HepG2 (cell line): ENCODE results near the gene PYGL. TPM values are rescaled to one million over a fixed set of nuclear protein-coding genes. Genes with fewer than 3 reads are reported as not detected.

Experiments
- ATAC-seq: fragments of 200-7000 bp; cut with Tn5 transposase; 3 replicates; pipeline ENCODE4 v1.9.1; 2020; ENCODE audit warnings: mild to moderate bottlenecking, moderate library complexity
- BruUV-seq: library from RNA; stranded (reverse); fragments of 400-500 nt; replicated peaks from 2 replicates; lab custom pipeline; 2021; lab: Mats Ljungman, UMichigan
- CTCF ChIA-PET: fragments of 300-600 bp; formaldehyde crosslinking; extraction: SDS; loops from one replicate; lab custom pipeline; 2021; ENCODE audit warnings: low total read pairs, inconsistent platforms, low intra/inter-chr PET ratio; lab: Yijun Ruan, JAX
- POLR2A ChIA-PET: fragments of 350-600 bp; sonication (Branson Sonifier 250); formaldehyde crosslinking; loops from one replicate; lab custom pipeline; 2020; ENCODE audit warnings: antibody characterized with exemption, inconsistent platforms; lab: Yijun Ruan, JAX
- DNase-seq: peaks from one replicate; pipeline ENCODE4 v3.0.0-alpha.2; 2015; ENCODE audit warnings: low spot score
- FAIRE-seq: peaks from 3 replicates; lab custom pipeline; 2011; peaks lifted over from hg19 to GRCh38; lab: Jason Lieb, UNC
- H2AFZ ChIP-seq: one replicate; pipeline ENCODE4 v1.6.1; 2011; ENCODE audit warnings: low read length, inconsistent platforms
- H3K27ac ChIP-seq: fragments of 300-600 bp; 3 replicates; pipeline ENCODE4 v1.8.0; 2011; ENCODE audit warnings: mixed run types, mild to moderate bottlenecking, mixed read lengths, low read length, inconsistent platforms; ENCODE audit not compliant: insufficient read depth; ENCODE audit errors: extremely low read length
- H3K27me3 ChIP-seq, 2 experiments: fragments of 200-600 bp in 1 of 2; 2 replicates in 1 of 2; 3 replicates in 1 of 2; pipeline versions ENCODE4 v1.6.0 to v1.8.0; 2011; ENCODE audit warnings: low read length in 2 of 2, mild to moderate bottlenecking in 2 of 2, moderate library complexity in 2 of 2, inconsistent platforms in 1 of 2; ENCODE audit not compliant: insufficient read depth in 2 of 2, control insufficient read depth in 1 of 2
- H3K36me3 ChIP-seq, 2 experiments: fragments of 200-600 bp in 1 of 2; replicated peaks in 1 of 2; 2 replicates in 1 of 2; 3 replicates in 1 of 2; pipeline versions ENCODE4 v1.5.1 to v1.8.0; 2011; ENCODE audit warnings: low read length in 2 of 2, inconsistent platforms in 1 of 2; ENCODE audit not compliant: insufficient read depth in 2 of 2, control insufficient read depth in 1 of 2
- H3K4me1 ChIP-seq: 2 replicates; pipeline ENCODE4 v1.5.1; 2012; ENCODE audit warnings: low read length, inconsistent platforms; ENCODE audit not compliant: insufficient read depth
- H3K4me2 ChIP-seq: 2 replicates; pipeline ENCODE4 v1.6.0; 2011; ENCODE audit warnings: low read depth, low read length, inconsistent platforms
- H3K4me3 ChIP-seq, 3 experiments: fragments of 200-600 bp in 1 of 3; sonication (generic), shearing (Covaris generic) in 1 of 3; replicated peaks in 1 of 3; 2 replicates each; pipeline ENCODE4 v1.5.1; 2011 to 2016; ENCODE audit warnings: low read length in 3 of 3, inconsistent platforms in 2 of 3, low read depth in 2 of 3, mild to moderate bottlenecking in 2 of 3, control low read depth in 1 of 3, mixed read lengths in 1 of 3; ENCODE audit not compliant: insufficient read depth in 1 of 3
- H3K79me2 ChIP-seq: one replicate; pipeline ENCODE4 v1.6.1; 2011; ENCODE audit warnings: low read length, inconsistent platforms; ENCODE audit not compliant: insufficient read depth
- H3K9ac ChIP-seq: 2 replicates; pipeline ENCODE4 v1.6.0; 2011; ENCODE audit warnings: mild to moderate bottlenecking, low read depth, low read length, inconsistent platforms; ENCODE audit not compliant: insufficient read depth
- H3K9me3 ChIP-seq: 2 replicates; pipeline ENCODE4 v1.5.1; 2012; ENCODE audit warnings: mild to moderate bottlenecking, low read length
- H4K20me1 ChIP-seq: 2 replicates; pipeline ENCODE4 v1.6.0; 2011; ENCODE audit warnings: inconsistent platforms, mild to moderate bottlenecking, low read length, moderate library complexity; ENCODE audit not compliant: insufficient read depth
- AHR ChIP-seq: IDR thresholded peaks from 2 replicates; pipeline ENCODE4 v1.6.1; 2018; ENCODE audit warnings: missing genetic modification reagents, missing compliant biosample characterization
- ATF4 ChIP-seq, 2 experiments: fragments of 450-650 bp in 1 of 2; sonication (generic) in 1 of 2; formaldehyde crosslinking; IDR thresholded peaks; 2 replicates each; pipeline versions ENCODE4 v1.5.0 to v1.8.0; 2020 to 2022; ENCODE audit warnings: mild to moderate bottlenecking in 1 of 2, missing genetic modification reagents in 1 of 2
- CENPT ChIP-seq: sonication (generic); formaldehyde crosslinking; IDR thresholded peaks from 2 replicates; pipeline ENCODE4 v1.8.0; 2022; ENCODE audit warnings: low read depth, mild to moderate bottlenecking, moderate library complexity, missing genetic modification reagents
- GATA4 ChIP-seq: sonication (generic); IDR thresholded peaks from 2 replicates; pipeline ENCODE4 v1.6.1; 2016; ENCODE audit warnings: antibody characterized with exemption, low read depth, borderline replicate concordance
- NCOR1 ChIP-seq: fragments of 200-600 bp; sonication (generic); IDR thresholded peaks from 2 replicates; pipeline ENCODE4 v1.7.0; 2017; ENCODE audit warnings: antibody characterized with exemption, low read length, borderline replicate concordance
- ZEB1 ChIP-seq: IDR thresholded peaks from 2 replicates; pipeline ENCODE4 v1.6.1; 2012; ENCODE audit warnings: mild to moderate bottlenecking, low read depth, inconsistent platforms; ENCODE audit not compliant: insufficient replicate concordance
- WGBS: methylation state at CpG from one replicate; pipeline ENCODE4 v1.1.6; 2017; ENCODE audit warnings: low lambda C conversion rate; 5-methylcytosine and 5-hydroxymethylcytosine counted together
- in situ Hi-C: cut with HindIII; loops from 2 replicates; pipeline ENCODE4 v1.10.0; 2017; ENCODE audit warnings: low pct_unique_long_range_greater_than_20kb; ENCODE audit not compliant: extremely low pct_ligation_motif_present
- intact Hi-C: fragments of 100-400 bp; cut with micrococcal nuclease; formaldehyde crosslinking; loops from one replicate; pipeline ENCODE4 v1.10.0; 2022; ENCODE audit not compliant: unreplicated experiment
- polyA plus RNA-seq, 8 experiments: library from polyadenylated mRNA; depleted of rRNA in 3 of 8; stranded (reverse) in 7 of 8; unstranded in 1 of 8; fragments of >200 nt; fragmentation: Illumina TruSeq in 4 of 8; extraction: Trizol in 4 of 8; gene quantifications; 2 replicates each; pipeline versions ENCODE4 v1.2.1 to v1.2.3, GENCODE V29; 2011 to 2016; ENCODE audit warnings: low read depth in 4 of 8, missing spikeins in 1 of 8, mixed read lengths in 1 of 8; ENCODE audit not compliant: insufficient read depth in 1 of 8
- total RNA-seq, 5 experiments: library from RNA; depleted of rRNA; stranded (reverse); fragments of >200 nt; fragmentation: Illumina TruSeq; extraction: Trizol; gene quantifications; 2 replicates each; pipeline ENCODE4 v1.2.3, GENCODE V29; 2016; ENCODE audit warnings: low read depth in 1 of 5
- TF ChIP-seq, protein P1 (sequence below): sonication (generic); formaldehyde crosslinking; IDR thresholded peaks from 2 replicates; pipeline ENCODE4 v1.4.0; 2020; ENCODE audit warnings: missing genetic modification reagents

The PYGL gene
- total and polyA plus RNA-seq, 2 of the 13 experiments (the other 11 are each of a cell fraction or from before 2014, with no cell fraction given) = 98.4 to 110 TPM

DNA sequence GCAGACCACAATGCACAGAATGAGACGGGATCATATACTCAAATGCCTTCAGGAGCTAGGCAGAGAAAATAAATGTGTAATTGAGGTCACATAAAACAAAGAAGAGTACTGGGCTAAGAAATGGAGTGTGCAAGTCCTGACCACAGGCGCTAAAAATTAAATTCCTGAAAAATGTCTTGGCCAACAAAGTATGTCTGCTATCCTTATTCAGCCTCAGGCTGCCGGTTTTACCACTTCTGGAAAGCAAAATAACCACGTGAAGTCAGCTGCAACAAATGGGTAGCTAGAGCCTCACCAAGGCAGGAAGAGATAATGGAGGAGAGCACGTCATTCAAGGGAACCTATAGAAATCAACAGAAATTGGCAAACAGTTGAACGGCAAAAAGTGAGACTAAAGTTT lies 3.1 kb downstream of the PYGL start:
- Histone ChIP-seq H3K79me2 (peaks cover 41% of the 10 kb centered on the region), H2AFZ (no peak overlapping the region), H3K36me3 (peaks cover 3 to 9% of the 10 kb centered on the region in 2 experiments; a peak in 2 of 5 replicates), H3K9me3 (no peaks in the 10 kb centered on the region), H4K20me1 (0 out of 2 replicates have a peak, but pooled peaks cover 8% of the 10 kb centered on the region), H3K4me2 (peak overlapping the region; percentile 36)
- no peak for FAIRE-seq
- DNase-seq = no peak
- ChIA-PET CTCF (no interaction called here), POLR2A (no interaction called here)
- no TSS peak for BruUV-seq
- ATAC-seq = no peak
- intact Hi-C loops = loop anchor here (10.0 kb wide), 1 partner anchor 326 kb away; no protein-coding TSS in a partner anchor
- WGBS = 79% methylated on average over 6 of the region's 6 CpGs
- TF ChIP-seq ZEB1 = no peak
- TF ChIP-seq, all 625 proteins: peak for 0
- H3K9ac ChIP-seq = no peak overlapping the region
- H3K4me1 ChIP-seq = peaks cover 57% of the 10 kb centered on the region
- H3K27ac ChIP-seq = peak overlapping the region; percentile 11
- no peak overlapping the region for H3K4me3 ChIP-seq
- in situ Hi-C loops = no loop called here
- H3K27me3 ChIP-seq = no peaks in the 10 kb centered on the region

DNA sequence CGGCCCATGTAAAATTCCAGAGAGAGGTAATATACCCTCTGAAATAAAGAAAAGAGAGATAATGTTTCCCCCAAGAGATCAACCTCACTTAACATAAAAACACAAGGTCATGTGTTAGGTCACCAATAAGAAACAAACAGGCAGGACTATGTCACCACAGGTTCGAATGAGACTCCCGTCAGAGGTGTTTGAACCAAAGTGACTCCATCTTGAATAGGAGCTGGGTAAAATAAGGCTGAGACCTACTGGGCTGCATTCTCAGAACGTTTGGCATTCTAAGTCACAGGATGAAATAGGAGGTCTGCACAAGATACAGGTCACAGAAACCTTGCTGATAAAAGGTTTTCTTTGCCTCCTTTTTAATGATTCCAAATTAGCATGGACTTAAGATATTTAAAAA lies 6.5 kb downstream of the PYGL start:
- no TSS peak for BruUV-seq
- peaks cover 12% of the 10 kb centered on the region; the same call in 1 of the 2 replicates for H4K20me1 ChIP-seq
- no peak overlapping the region for H2AFZ ChIP-seq
- H3K4me1 ChIP-seq = peaks cover 81% of the 10 kb centered on the region
- FAIRE-seq (no peak), ATAC-seq (no peak)
- CTCF ChIA-PET = no interaction called here
- peaks cover 5 to 23% of the 10 kb centered on the region in 2 experiments for H3K36me3 ChIP-seq
- intact Hi-C loops = loop anchor here (5.0 kb wide), 1 partner anchor 105 kb away; the partner anchor contains the start of gene NIN
- no peak overlapping the region for H3K9ac ChIP-seq
- TF ChIP-seq CENPT (CRISPR knock-in tag) = no peak
- 0 out of 4 replicates have a peak, but pooled peaks of 1 of the 2 experiments have one; percentile 34 for TF ChIP-seq ATF4 (CRISPR knock-in tag; IDR thresholded peaks at IDR 0.05)
- TF ChIP-seq, protein P1, sequence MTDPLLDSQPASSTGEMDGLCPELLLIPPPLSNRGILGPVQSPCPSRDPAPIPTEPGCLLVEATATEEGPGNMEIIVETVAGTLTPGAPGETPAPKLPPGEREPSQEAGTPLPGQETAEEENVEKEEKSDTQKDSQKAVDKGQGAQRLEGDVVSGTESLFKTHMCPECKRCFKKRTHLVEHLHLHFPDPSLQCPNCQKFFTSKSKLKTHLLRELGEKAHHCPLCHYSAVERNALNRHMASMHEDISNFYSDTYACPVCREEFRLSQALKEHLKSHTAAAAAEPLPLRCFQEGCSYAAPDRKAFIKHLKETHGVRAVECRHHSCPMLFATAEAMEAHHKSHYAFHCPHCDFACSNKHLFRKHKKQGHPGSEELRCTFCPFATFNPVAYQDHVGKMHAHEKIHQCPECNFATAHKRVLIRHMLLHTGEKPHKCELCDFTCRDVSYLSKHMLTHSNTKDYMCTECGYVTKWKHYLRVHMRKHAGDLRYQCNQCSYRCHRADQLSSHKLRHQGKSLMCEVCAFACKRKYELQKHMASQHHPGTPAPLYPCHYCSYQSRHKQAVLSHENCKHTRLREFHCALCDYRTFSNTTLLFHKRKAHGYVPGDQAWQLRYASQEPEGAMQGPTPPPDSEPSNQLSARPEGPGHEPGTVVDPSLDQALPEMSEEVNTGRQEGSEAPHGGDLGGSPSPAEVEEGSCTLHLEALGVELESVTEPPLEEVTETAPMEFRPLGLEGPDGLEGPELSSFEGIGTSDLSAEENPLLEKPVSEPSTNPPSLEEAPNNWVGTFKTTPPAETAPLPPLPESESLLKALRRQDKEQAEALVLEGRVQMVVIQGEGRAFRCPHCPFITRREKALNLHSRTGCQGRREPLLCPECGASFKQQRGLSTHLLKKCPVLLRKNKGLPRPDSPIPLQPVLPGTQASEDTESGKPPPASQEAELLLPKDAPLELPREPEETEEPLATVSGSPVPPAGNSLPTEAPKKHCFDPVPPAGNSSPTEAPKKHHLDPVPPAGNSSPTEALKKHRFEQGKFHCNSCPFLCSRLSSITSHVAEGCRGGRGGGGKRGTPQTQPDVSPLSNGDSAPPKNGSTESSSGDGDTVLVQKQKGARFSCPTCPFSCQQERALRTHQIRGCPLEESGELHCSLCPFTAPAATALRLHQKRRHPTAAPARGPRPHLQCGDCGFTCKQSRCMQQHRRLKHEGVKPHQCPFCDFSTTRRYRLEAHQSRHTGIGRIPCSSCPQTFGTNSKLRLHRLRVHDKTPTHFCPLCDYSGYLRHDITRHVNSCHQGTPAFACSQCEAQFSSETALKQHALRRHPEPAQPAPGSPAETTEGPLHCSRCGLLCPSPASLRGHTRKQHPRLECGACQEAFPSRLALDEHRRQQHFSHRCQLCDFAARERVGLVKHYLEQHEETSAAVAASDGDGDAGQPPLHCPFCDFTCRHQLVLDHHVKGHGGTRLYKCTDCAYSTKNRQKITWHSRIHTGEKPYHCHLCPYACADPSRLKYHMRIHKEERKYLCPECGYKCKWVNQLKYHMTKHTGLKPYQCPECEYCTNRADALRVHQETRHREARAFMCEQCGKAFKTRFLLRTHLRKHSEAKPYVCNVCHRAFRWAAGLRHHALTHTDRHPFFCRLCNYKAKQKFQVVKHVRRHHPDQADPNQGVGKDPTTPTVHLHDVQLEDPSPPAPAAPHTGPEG = no peak
- TF ChIP-seq AHR (CRISPR knock-in tag) = no peak
- TF ChIP-seq NCOR1 = no peak
- TF ChIP-seq GATA4 = no peak
- TF ChIP-seq, all 625 proteins: peak for 1
- no peaks in the 10 kb centered on the region for H3K27me3 ChIP-seq
- peaks cover 30% of the 10 kb centered on the region for H3K79me2 ChIP-seq
- in situ Hi-C loops = no loop called here
- WGBS = 90% methylated on average over 4 of the region's 4 CpGs
- no peaks in the 10 kb centered on the region for H3K9me3 ChIP-seq
- no peak overlapping the region for H3K4me3 ChIP-seq
- POLR2A ChIA-PET = no interaction called here
- DNase-seq = no peak
- H3K4me2 ChIP-seq = no peak overlapping the region
- H3K27ac ChIP-seq = peak overlapping the region; percentile 30
